HG03280 (cell line): ENCODE data around the gene EML6.
A peak's percentile ranks its signal among the peaks of the same experiment; 100 is the strongest.

ENCODE experiments used
- ATAC-seq: cut with Tn5 transposase; IDR thresholded peaks from one replicate; pipeline ENCODE4 v1.9.1; 2021; ENCODE audit warnings: mild to moderate bottlenecking, moderate library complexity; ENCODE audit not compliant: unreplicated experiment

EML6 gene

DNA sequence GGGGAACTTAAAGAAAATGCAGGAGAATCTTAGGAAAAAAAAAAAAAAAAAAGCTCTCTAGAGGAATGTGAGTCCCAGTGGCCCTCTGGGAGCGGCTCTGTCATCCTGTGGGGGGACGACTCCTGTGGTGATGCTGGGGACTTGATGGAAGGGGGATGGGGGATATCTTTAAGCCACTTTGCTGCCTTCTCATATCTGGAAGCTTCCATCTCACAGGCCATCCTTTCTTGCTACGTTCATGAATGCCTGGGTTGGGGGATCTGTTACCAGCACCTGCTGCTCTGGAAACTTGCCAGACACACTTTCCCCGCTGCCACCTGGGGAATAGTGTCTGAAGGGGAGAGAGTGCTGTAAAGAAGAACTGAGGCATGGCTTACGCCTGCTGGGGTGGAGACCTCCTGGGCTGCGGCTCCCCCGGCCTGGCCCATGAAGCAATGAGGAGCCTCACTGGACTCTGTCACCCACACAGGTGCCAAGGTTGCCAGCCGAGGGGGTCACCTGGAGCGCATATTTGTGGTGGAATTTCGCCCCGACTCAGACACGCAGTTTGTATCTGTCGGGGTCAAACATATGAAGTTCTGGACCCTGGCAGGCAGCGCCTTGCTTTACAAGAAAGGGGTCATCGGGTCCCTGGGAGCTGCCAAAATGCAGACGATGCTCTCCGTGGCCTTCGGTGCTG lies 234.0 kb downstream of the EML6 start:
- ATAC-seq = no peak

DNA sequence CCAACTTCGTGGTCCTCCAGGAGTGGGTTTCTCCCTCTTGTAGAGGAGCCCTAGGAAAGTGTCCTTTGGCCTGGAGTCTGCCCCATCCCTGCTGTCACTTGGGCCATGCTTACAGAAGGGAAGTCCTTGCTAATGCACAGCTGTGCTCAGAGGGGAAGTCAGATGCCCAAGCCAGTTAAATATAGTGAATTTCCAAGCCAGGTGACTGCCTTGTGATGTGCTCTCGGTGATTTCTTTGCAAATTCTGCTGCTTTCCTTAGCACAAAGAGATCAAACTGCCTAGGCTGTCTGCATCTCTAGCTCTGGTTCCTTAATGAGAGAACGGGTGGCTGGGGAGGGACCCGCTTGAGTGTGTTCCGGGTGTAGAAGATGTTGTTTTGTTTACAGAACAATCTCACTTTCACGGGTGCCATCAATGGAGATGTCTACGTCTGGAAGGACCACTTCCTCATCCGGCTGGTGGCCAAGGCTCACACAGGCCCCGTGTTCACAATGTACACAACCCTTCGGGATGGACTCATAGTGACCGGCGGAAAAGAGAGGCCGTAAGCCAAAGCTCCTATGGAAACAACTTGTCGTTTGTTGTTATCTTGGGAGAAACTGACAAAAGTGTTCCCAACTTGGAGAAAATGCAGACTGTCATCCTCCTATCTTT lies 235.4 kb downstream of the EML6 start:
- ATAC-seq = no peak

DNA sequence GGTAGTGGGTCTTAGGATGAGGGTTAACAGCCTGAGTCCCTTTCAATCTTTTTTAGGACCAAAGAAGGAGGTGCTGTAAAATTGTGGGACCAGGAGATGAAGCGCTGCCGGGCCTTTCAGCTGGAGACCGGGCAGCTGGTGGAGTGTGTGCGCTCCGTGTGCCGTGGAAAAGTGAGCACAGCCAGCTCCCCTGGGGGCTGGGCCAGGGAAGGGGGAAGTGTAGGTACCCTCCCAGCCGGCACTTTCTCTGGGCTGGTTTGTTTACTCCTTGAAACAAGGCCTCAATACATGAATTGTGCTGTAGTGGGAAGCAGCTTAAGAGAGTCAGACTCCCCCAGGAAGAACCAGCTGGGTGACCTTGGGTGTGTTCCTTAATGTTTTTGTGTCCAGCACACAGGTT lies 236.7 kb downstream of the EML6 start:
- no peak for ATAC-seq

GRCh38 chr2:54962511-54962910 lies 239.0 kb downstream of the EML6 start:
- no peak for ATAC-seq

DNA sequence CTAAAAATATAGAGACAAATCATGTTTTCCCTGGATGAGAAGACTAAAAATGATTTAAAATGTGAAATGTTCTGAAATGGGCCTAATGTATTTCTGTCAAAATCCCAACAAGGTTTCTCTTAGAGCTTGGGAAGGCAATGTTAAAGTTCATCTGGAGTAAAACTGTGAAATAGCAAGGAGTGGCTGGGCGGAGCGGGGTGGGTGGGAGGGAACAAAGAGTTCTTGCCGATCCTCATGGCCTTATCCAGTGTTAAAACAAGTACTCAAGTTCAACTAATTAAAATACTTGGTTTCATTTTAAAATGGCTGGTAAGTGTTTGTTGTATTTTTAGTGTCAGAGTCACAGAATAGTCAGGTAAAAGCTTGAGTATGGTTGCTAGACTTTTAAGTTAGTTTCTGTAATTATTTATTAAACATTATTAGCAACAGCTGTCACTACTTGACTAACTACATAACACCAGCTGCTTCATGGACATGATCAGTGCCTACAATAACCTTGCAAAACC lies 239.5 kb downstream of the EML6 start:
- no peak for ATAC-seq

GRCh38 chr2:54963476-54963875 lies 240.0 kb downstream of the EML6 start:
- no peak for ATAC-seq

DNA sequence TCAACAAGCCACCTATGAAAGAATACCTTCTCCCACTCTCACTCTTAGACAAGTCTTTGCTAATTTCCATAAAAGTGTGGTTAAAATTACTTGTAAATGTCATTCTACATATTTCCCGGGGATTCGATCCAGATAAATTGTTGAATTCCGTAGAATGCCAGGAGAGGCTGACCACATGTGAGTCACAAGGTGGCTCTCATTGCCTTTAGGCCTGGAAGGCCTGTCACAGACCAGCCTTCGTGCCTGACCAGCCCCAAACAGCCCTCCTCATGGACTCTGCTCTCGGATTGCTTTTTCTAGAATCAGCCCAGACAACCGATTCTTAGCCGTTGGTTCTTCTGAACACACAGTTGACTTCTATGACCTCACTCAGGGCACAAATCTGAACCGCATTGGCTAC lies 240.8 kb downstream of the EML6 start:
- no peak for ATAC-seq

DNA sequence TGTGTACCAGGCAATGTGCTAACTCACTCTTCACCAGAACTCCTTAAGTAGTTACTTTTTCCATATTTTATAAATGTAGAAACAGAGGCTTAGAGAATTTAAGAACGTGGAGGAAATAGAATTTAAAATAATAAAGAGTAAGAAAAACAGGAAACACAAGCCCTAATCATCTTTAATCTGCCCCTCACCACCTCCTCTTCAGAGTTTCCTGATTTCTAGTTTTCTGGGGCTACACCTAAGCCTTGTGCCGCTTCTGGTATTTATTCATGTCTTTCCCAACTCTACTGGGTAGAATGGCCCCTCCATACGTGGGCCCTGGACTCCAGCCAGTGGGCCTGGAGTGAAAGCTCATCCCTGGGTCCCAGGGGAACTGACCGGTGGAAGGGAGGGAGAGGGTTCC lies 241.4 kb downstream of the EML6 start:
- no peak for ATAC-seq

GRCh38 chr2:54965425-54965824 lies 242.0 kb downstream of the EML6 start:
- no peak for ATAC-seq

DNA sequence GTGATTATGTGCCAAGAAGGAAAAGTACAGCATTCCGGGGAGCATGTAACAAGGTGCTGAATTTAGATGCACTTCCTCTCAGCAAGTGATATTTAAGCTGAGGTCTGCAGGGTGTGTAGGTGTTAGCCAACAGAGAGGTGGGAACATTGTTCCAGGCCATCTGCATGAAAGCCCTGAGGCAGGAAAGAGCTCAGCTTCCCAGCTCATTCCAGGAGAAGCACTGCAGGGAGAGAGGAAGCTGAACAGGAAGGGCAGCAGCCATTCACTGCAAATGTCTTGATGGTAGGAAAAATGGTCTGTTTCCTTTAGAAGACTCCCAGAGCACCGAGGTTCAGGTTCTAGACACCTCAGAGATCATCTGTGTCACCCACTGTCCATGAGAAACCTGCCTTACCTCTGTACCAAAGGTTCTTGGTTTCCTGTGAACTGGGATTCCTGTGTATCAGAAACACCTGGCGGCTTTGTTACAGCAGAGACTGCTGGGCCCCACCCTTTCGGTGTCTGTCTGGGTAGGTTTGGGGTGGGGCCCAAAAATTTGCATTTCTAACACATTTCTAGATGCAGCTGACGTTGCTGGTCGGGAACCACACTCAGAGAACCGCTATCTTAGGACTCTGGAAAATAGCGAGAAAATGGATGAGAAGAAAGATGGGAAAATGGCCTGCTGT lies 242.8 kb downstream of the EML6 start:
- no peak for ATAC-seq

- ATAC-seq = no peak
These were observed 243.4 kb downstream of the EML6 start for GRCh38 chr2:54966837-54967236.

DNA sequence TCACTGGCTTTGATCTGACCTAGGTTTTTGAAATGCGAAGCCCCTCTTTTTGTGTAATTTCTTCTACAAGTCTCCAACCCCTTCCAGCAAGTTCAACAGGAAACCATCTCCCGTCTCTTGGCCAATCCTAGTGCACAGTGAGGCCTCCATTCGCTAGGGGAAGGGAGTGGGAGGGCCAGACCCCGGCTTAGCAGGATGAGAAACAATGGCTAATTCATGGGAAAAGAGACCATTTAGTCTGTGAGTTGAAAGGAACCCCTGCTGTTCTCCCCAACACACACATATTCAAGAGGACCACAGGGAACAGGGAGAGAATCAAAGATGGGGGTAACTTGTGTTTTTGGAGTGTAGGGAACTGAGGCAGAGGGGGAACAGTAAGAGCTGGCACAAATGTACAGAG lies 243.8 kb downstream of the EML6 start:
- ATAC-seq = no peak

DNA sequence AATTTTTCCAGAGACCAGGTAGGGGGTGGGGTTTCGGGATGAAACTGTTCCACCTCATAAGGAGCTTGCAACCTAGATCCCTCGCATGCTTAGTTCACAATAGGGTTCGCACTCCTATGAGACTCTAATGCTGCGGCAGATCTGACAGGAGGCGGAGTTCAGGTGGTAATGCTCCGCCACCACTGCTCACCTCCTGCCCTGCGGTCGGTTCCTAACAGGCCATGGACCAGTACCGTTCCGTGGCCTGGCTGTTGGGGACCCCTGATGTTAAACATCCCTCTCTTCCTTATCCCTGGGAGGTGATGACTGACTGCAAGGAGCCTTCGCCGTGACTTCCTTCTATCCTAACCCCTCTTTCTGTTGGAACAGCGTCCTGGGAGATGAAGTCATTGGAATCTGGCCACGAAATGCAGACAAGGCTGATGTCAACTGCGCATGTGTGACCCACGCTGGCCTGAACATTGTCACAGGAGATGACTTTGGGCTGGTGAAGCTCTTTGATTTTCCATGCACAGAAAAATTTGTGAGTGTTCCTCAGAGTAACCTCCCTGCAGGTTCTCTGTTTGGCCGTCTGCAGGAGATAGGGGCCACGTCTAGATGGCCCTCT lies 244.4 kb downstream of the EML6 start:
- no peak for ATAC-seq

DNA sequence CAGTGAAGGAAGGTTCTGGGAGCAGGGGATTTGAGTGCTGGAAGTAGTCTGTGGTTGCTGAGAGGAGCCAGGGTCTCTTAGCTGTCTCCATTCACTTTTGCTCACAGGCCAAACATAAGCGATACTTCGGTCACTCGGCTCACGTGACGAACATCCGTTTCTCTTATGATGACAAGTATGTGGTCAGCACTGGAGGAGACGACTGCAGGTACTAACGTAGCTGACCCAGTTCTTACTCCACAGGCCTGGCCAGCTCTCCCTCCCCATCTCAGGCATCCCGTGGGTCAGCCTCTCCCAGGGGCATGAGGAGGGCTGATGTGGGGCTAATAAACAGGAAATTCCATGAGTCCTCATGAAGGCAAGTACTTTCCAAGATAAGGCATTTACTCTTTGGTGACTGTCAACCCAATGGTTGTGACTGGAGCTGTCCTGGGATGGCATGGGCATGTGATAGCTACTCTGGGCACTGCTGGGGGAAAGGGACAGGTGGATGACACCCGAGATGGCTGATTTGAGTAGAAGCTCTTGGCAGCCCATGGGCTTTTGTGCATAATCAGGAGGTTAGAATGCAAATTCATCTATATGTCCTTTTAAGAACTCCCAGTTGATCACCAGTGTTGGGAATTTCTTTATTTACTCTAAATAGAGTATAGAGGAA lies 245.2 kb downstream of the EML6 start:
- no peak for ATAC-seq

GRCh38 chr2:54969295-54969939 lies 246.0 kb downstream of the EML6 start:
- no peak for ATAC-seq

- no peak for ATAC-seq
These were observed 246.5 kb downstream of the EML6 start for GRCh38 chr2:54969940-54970338.

GRCh38 chr2:54975175-54975574 lies 251.7 kb downstream of the EML6 start:
- no peak for ATAC-seq

DNA sequence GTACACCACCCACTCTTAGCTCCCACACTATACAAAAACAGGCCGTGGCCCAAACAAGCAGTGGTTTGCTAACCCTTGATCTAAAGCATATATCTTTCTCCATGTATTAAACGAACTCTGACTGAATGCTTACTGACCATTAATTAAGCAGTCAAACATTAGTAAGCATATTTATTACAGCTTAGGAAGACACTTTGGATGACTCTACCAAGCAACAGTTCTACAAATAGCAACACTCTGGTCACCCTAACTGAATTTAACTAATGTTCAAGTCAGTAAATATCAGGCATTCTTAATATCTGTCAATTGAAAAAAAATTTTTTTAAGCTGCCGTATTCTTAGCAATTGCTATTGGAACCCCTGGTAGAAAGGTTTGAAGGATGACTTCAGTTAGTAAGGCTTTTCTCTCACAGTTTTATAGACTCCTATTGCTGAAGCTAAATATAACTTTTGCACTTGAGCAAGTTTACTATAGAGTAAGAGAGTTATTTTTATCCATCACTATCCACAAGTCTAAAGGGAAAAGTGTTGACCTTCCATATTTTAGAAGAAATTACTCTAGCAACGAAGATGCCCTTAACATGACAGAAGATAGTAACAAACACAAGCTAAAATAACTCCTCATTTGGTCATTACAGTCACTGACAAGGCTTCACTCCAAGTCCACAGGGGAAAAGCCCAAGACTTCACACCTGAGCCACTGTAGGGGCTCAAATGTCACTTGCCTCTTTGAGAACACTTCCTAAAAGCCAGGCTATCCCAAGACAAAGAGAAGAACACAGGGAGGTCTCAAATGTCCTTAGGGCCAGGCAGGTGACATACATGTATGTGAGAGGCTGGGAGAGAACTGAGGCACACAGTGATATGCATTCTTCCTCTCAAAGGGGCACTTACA lies 252.4 kb downstream of the EML6 start:
- no peak for ATAC-seq

- ATAC-seq = peak; percentile 82
These were observed 253.7 kb downstream of the EML6 start for GRCh38 chr2:54977149-54977548.
